KBM-7 (cell line): ENCODE data around the gene GSS.

Experiments used
- DNase-seq: peaks from one replicate; pipeline ENCODE4 v3.0.0-alpha.2; 2015
- in situ Hi-C: fragments of 300-500 bp; cut with MboI; formaldehyde crosslinking; loops from 2 replicates; pipeline ENCODE4 v1.14.3; 2020; ENCODE audit warnings: low sequenced_read_pairs, low pct_unique_long_range_greater_than_20kb, mixed read lengths

The GSS gene

GRCh38 chr20:34952671-34953070 lies 2.9 kb downstream of the GSS start:
- no peak for DNase-seq
- in situ Hi-C loops = no loop called here

- in situ Hi-C loops = no loop called here
- no peak for DNase-seq
These were observed 4.0 kb downstream of the GSS start for GRCh38 chr20:34951652-34952051.

- in situ Hi-C loops = no loop called here
- DNase-seq = no peak
These were observed 4.4 kb downstream of the GSS start for GRCh38 chr20:34951252-34951651.

GRCh38 chr20:34949120-34949519 lies 6.5 kb downstream of the GSS start:
- in situ Hi-C loops = no loop called here
- DNase-seq = no peak

- in situ Hi-C loops = no loop called here
- no peak for DNase-seq
These were observed 7.6 kb downstream of the GSS start for GRCh38 chr20:34948030-34948429.

- in situ Hi-C loops = no loop called here
These were observed 8.3 kb downstream of the GSS start for GRCh38 chr20:34947336-34947735.

GRCh38 chr20:34946661-34947060 lies 8.9 kb downstream of the GSS start:
- in situ Hi-C loops = no loop called here
- DNase-seq = no peak

More at GRCh38 chr20:34947336-34947735, 8.3 kb downstream of the GSS start:
- no peak for DNase-seq

GRCh38 chr20:34945315-34946077 lies 10.1 kb downstream of the GSS start:
- in situ Hi-C loops = no loop called here
- no peak for DNase-seq

- in situ Hi-C loops = no loop called here
- no peak for DNase-seq
These were observed 11.6 kb downstream of the GSS start for GRCh38 chr20:34943808-34944567.

GRCh38 chr20:34942301-34942700 lies 13.3 kb downstream of the GSS start:
- DNase-seq = no peak
- in situ Hi-C loops = no loop called here

GRCh38 chr20:34941226-34941625 lies 14.4 kb downstream of the GSS start:
- in situ Hi-C loops = no loop called here

GRCh38 chr20:34940081-34940481 lies 15.5 kb downstream of the GSS start:
- in situ Hi-C loops = no loop called here
- DNase-seq = no peak

More at GRCh38 chr20:34941226-34941625, 14.4 kb downstream of the GSS start:
- peak; percentile 28 for DNase-seq

GRCh38 chr20:34938466-34939163 lies 17.0 kb downstream of the GSS start:
- DNase-seq = peak; percentile 96
- in situ Hi-C loops = no loop called here

GRCh38 chr20:34931771-34932170 lies 23.8 kb downstream of the GSS start:
- DNase-seq = no peak
- in situ Hi-C loops = no loop called here

- no peak for DNase-seq
- in situ Hi-C loops = no loop called here
These were observed 27.2 kb downstream of the GSS start for GRCh38 chr20:34928411-34928810.

- DNase-seq = no peak
- in situ Hi-C loops = no loop called here
These were observed 27.9 kb downstream of the GSS start for GRCh38 chr20:34927736-34928135.

GRCh38 chr20:34926581-34926980 lies 29.0 kb downstream of the GSS start:
- in situ Hi-C loops = no loop called here
- no peak for DNase-seq

- in situ Hi-C loops = no loop called here
- DNase-seq = no peak
These were observed 29.6 kb downstream of the GSS start for GRCh38 chr20:34925981-34926380.

- in situ Hi-C loops = no loop called here
These were observed 30.3 kb downstream of the GSS start for GRCh38 chr20:34925341-34925740.

GRCh38 chr20:34923414-34923813 lies 32.2 kb downstream of the GSS start:
- in situ Hi-C loops = no loop called here
- no peak for DNase-seq

More at GRCh38 chr20:34925341-34925740, 30.3 kb downstream of the GSS start:
- DNase-seq = no peak
